ENCODE results near the gene EVPL.

The EVPL gene

GRCh38 chr17:76024353-76024752 is 2.8 kb downstream of the EVPL start:
- no peak for DNase-seq (ENCODE audit: low spot score)
- in situ Hi-C loops (cut with MboI; ENCODE audit: low sequenced_read_pairs, unreplicated experiment) = no loop called here
- no peak for TF ChIP-seq CTCF (IDR thresholded peaks at IDR 0.05; ENCODE audit: borderline replicate concordance, control extremely low read depth, extremely low read depth, insufficient read depth, missing control alignments)

GRCh38 chr17:76023900-76024237 is 3.2 kb downstream of the EVPL start:
- in situ Hi-C loops (cut with MboI; ENCODE audit: low sequenced_read_pairs, unreplicated experiment) = no loop called here
- no peak for TF ChIP-seq CTCF (IDR thresholded peaks at IDR 0.05; ENCODE audit: borderline replicate concordance, control extremely low read depth, extremely low read depth, insufficient read depth, missing control alignments)
- no peak for DNase-seq (ENCODE audit: low spot score)

GRCh38 chr17:76022973-76023899 is 3.9 kb downstream of the EVPL start:
- in situ Hi-C loops (cut with MboI; ENCODE audit: low sequenced_read_pairs, unreplicated experiment) = no loop called here
- DNase-seq (ENCODE audit: low spot score) = no peak
- TF ChIP-seq CTCF (IDR thresholded peaks at IDR 0.05; ENCODE audit: borderline replicate concordance, control extremely low read depth, extremely low read depth, insufficient read depth, missing control alignments) = no peak

GRCh38 chr17:76022285-76022684 is 4.8 kb downstream of the EVPL start:
- TF ChIP-seq CTCF (IDR thresholded peaks at IDR 0.05; ENCODE audit: borderline replicate concordance, control extremely low read depth, extremely low read depth, insufficient read depth, missing control alignments) = no peak
- DNase-seq (ENCODE audit: low spot score) = no peak
- in situ Hi-C loops (cut with MboI; ENCODE audit: low sequenced_read_pairs, unreplicated experiment) = no loop called here

- TF ChIP-seq CTCF (IDR thresholded peaks at IDR 0.05; ENCODE audit: borderline replicate concordance, control extremely low read depth, extremely low read depth, insufficient read depth, missing control alignments) = no peak
- no peak for DNase-seq (ENCODE audit: low spot score)
- in situ Hi-C loops (cut with MboI; ENCODE audit: low sequenced_read_pairs, unreplicated experiment) = loop anchor here (10.0 kb wide), 1 partner anchor 95 kb away; no protein-coding TSS in a partner anchor
Observed at GRCh38 chr17:76019833-76020467, 7.2 kb downstream of the EVPL start.

- in situ Hi-C loops (cut with MboI; ENCODE audit: low sequenced_read_pairs, unreplicated experiment) = loop anchor here (10.0 kb wide), 1 partner anchor 96 kb away; no protein-coding TSS in a partner anchor
- no peak for TF ChIP-seq CTCF (IDR thresholded peaks at IDR 0.05; ENCODE audit: borderline replicate concordance, control extremely low read depth, extremely low read depth, insufficient read depth, missing control alignments)
- no peak for DNase-seq (ENCODE audit: low spot score)
Observed at GRCh38 chr17:76018801-76019200, 8.3 kb downstream of the EVPL start.

All from GM13976 (cell line).